Bronchial epithelial cell (primary cell): Measurements from ENCODE around the gene GATD1. TPM values are rescaled to one million over a fixed set of nuclear protein-coding genes. Genes with fewer than 3 reads are reported as not detected.

ENCODE experiments used
- DNase-seq: peaks from one replicate; pipeline ENCODE4 v3.0.0-alpha.2; 2010; ENCODE audit warnings: low read depth
- FAIRE-seq: peaks from 2 replicates; lab custom pipeline; 2011; peaks lifted over from hg19 to GRCh38; lab: Jason Lieb, UNC
- H3K27me3 ChIP-seq: 2 replicates; pipeline ENCODE4 v1.5.1; 2011; ENCODE audit warnings: low read length; ENCODE audit not compliant: control insufficient read depth, insufficient read depth
- H3K36me3 ChIP-seq: 2 replicates; pipeline ENCODE4 v1.5.1; 2011; ENCODE audit warnings: low read length; ENCODE audit not compliant: control insufficient read depth, insufficient read depth
- H3K4me3 ChIP-seq: 2 replicates; pipeline ENCODE4 v1.5.1; 2011; ENCODE audit warnings: mild to moderate bottlenecking, low read depth, low read length, control low read depth
- CTCF ChIP-seq: IDR thresholded peaks from 2 replicates; pipeline ENCODE4 v1.5.1; 2011; ENCODE audit warnings: mild to moderate bottlenecking, moderate library complexity, low read length, control low read depth, inconsistent platforms; ENCODE audit not compliant: insufficient read depth, severe bottlenecking
- total RNA-seq: library from RNA; depleted of rRNA; stranded (reverse); fragments of >200 nt; gene quantifications from 2 replicates; pipeline ENCODE4 v1.2.1, GENCODE V29; 2014

Gene GATD1
- total RNA-seq, 1 donor from 2014 or later: 18.7 TPM

- TF ChIP-seq CTCF: no peak
- peak overlapping the region; percentile 95 for H3K4me3 ChIP-seq
- peaks cover 34% of the 10 kb centered on the region for H3K36me3 ChIP-seq
- FAIRE-seq: no peak
- no peak for DNase-seq
- H3K27me3 ChIP-seq: no peaks in the 10 kb centered on the region
Measured at GRCh38 chr11:776561-777287, 563 bp downstream of the GATD1 start.

GRCh38 chr11:776263-776560, 1.1 kb downstream of the GATD1 start:
- DNase-seq: no peak
- no peaks in the 10 kb centered on the region for H3K27me3 ChIP-seq
- no peak for FAIRE-seq
- no peak for TF ChIP-seq CTCF
- peaks cover 39% of the 10 kb centered on the region for H3K36me3 ChIP-seq
- peak overlapping the region; percentile 95 for H3K4me3 ChIP-seq

GRCh38 chr11:774873-775592, 2.3 kb downstream of the GATD1 start:
- Histone ChIP-seq H3K4me3 (no peak overlapping the region), H3K27me3 (no peaks in the 10 kb centered on the region), H3K36me3 (peaks cover 46% of the 10 kb centered on the region)
- FAIRE-seq (no peak), DNase-seq (peak; percentile 59)
- no peak for TF ChIP-seq CTCF

- FAIRE-seq: no peak
Measured at GRCh38 chr11:773830-774229, 3.5 kb downstream of the GATD1 start.

GRCh38 chr11:773425-773824, 3.9 kb downstream of the GATD1 start:
- DNase-seq: no peak
- Histone ChIP-seq H3K4me3 (no peak overlapping the region), H3K27me3 (no peaks in the 10 kb centered on the region), H3K36me3 (peaks cover 44% of the 10 kb centered on the region)
- FAIRE-seq: no peak
- TF ChIP-seq CTCF: no peak

More at GRCh38 chr11:773830-774229, 3.5 kb downstream of the GATD1 start:
- no peaks in the 10 kb centered on the region for H3K27me3 ChIP-seq
- H3K36me3 ChIP-seq: peaks cover 44% of the 10 kb centered on the region
- DNase-seq: no peak
- no peak for TF ChIP-seq CTCF
- no peak overlapping the region for H3K4me3 ChIP-seq
